Stimulated activated CD4-positive, alpha-beta T cell treated with anti-CD3 and anti-CD28 coated beads, Interleukin-4, amount 100 ng/mL, for 1 hour (primary cell): ENCODE measurements around the gene SARM1.
A peak's percentile ranks its signal among the peaks of the same experiment; 100 is the strongest.

Experiments used
- DNase-seq: peaks from one replicate; pipeline ENCODE4 v3.0.0-alpha.2; 2020

The SARM1 gene

GRCh38 chr17:28342313-28342712 lies 29.2 kb upstream of the SARM1 start:
- no peak for DNase-seq

GRCh38 chr17:28343491-28343932 lies 28.0 kb upstream of the SARM1 start:
- DNase-seq: no peak

GRCh38 chr17:28344011-28344410 lies 27.5 kb upstream of the SARM1 start:
- no peak for DNase-seq

- DNase-seq: no peak
Observed at GRCh38 chr17:28344435-28344901, 27.0 kb upstream of the SARM1 start.

- DNase-seq: no peak
Observed at GRCh38 chr17:28345419-28346198, 25.9 kb upstream of the SARM1 start.

- no peak for DNase-seq
Observed at GRCh38 chr17:28346199-28346580, 25.3 kb upstream of the SARM1 start.

- no peak for DNase-seq
Observed at GRCh38 chr17:28346746-28347246, 24.7 kb upstream of the SARM1 start.

GRCh38 chr17:28347261-28347891 lies 24.1 kb upstream of the SARM1 start:
- no peak for DNase-seq

GRCh38 chr17:28348979-28349378 lies 22.5 kb upstream of the SARM1 start:
- no peak for DNase-seq

GRCh38 chr17:28350271-28350670 lies 21.2 kb upstream of the SARM1 start:
- no peak for DNase-seq

GRCh38 chr17:28357061-28357900 lies 14.2 kb upstream of the SARM1 start, which contains the start of gene POLDIP2:
Gene POLDIP2 (minus strand): TSS chr17:28357527. CDS start chr17:28357448, 79 bp downstream.
- peak; percentile 95 for DNase-seq

GRCh38 chr17:28357901-28358197 lies 13.6 kb upstream of the SARM1 start:
- no peak for DNase-seq

- no peak for DNase-seq
Observed at GRCh38 chr17:28363186-28363585, 8.3 kb upstream of the SARM1 start.

- DNase-seq: no peak
Observed at GRCh38 chr17:28363776-28364650, 7.5 kb upstream of the SARM1 start.

- no peak for DNase-seq
Observed at GRCh38 chr17:28364665-28365363, 6.7 kb upstream of the SARM1 start, which contains the start of gene SEBOX. Gene SEBOX (minus strand): TSS chr17:28365199. CDS start chr17:28365151, 48 bp downstream.

GRCh38 chr17:28365487-28365886 lies 6.0 kb upstream of the SARM1 start:
- no peak for DNase-seq

- DNase-seq: no peak
Observed at GRCh38 chr17:28366605-28367004, 4.9 kb upstream of the SARM1 start.

GRCh38 chr17:28367641-28368305 lies 3.7 kb upstream of the SARM1 start:
- no peak for DNase-seq

- no peak for DNase-seq
Observed at GRCh38 chr17:28368306-28368831, 3.1 kb upstream of the SARM1 start.

GRCh38 chr17:28368915-28369683 lies 2.4 kb upstream of the SARM1 start:
- no peak for DNase-seq
